ENCODE results near the gene NUP58.
"Not testable (repeated sequence)": the region's sequence is repeated elsewhere in the genome, so short reads cannot be mapped to it uniquely, and the experiment has no call there.

GRCh38 chr13:25318946-25319345 is 17.5 kb downstream of the NUP58 start:
- TF ChIP-seq, protein P1, sequence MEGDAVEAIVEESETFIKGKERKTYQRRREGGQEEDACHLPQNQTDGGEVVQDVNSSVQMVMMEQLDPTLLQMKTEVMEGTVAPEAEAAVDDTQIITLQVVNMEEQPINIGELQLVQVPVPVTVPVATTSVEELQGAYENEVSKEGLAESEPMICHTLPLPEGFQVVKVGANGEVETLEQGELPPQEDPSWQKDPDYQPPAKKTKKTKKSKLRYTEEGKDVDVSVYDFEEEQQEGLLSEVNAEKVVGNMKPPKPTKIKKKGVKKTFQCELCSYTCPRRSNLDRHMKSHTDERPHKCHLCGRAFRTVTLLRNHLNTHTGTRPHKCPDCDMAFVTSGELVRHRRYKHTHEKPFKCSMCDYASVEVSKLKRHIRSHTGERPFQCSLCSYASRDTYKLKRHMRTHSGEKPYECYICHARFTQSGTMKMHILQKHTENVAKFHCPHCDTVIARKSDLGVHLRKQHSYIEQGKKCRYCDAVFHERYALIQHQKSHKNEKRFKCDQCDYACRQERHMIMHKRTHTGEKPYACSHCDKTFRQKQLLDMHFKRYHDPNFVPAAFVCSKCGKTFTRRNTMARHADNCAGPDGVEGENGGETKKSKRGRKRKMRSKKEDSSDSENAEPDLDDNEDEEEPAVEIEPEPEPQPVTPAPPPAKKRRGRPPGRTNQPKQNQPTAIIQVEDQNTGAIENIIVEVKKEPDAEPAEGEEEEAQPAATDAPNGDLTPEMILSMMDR (IDR thresholded peaks at IDR 0.05; ENCODE audit: low read length): not testable (repeated sequence)
- TF ChIP-seq EZH2 (optimal IDR thresholded peaks at IDR 0.05; ENCODE audit: low read depth, low read length): not testable (repeated sequence)
